Kidney epithelial cell (primary cell): ENCODE results near the gene FAM174C. TPM values are rescaled to one million over a fixed set of nuclear protein-coding genes. Genes with fewer than 3 reads are reported as not detected.

Experiments
- DNase-seq: peaks from one replicate; pipeline ENCODE4 v3.0.0-alpha.2; 2010; ENCODE audit warnings: low read depth
- H3K27me3 ChIP-seq: 2 replicates; pipeline ENCODE4 v1.6.0; 2011; ENCODE audit warnings: low read length; ENCODE audit not compliant: control insufficient read depth, insufficient read depth
- H3K36me3 ChIP-seq: 2 replicates; pipeline ENCODE4 v1.5.1; 2011; ENCODE audit warnings: low read length; ENCODE audit not compliant: control insufficient read depth, insufficient read depth
- H3K4me3 ChIP-seq: 2 replicates; pipeline ENCODE4 v1.5.1; 2011; ENCODE audit warnings: low read depth, mild to moderate bottlenecking, control low read depth, low read length
- CTCF ChIP-seq: IDR thresholded peaks from 2 replicates; pipeline ENCODE4 v1.5.1; 2011; ENCODE audit warnings: mild to moderate bottlenecking, moderate library complexity, low read length, control low read depth, inconsistent platforms; ENCODE audit not compliant: insufficient read depth, poor library complexity, severe bottlenecking
- total RNA-seq: library from RNA; depleted of rRNA; stranded (reverse); fragments of >200 nt; gene quantifications from 2 replicates; pipeline ENCODE4 v1.2.3, GENCODE V29; 2015

The FAM174C gene
- total RNA-seq, 1 donor from 2014 or later = 75.0 TPM

DNA sequence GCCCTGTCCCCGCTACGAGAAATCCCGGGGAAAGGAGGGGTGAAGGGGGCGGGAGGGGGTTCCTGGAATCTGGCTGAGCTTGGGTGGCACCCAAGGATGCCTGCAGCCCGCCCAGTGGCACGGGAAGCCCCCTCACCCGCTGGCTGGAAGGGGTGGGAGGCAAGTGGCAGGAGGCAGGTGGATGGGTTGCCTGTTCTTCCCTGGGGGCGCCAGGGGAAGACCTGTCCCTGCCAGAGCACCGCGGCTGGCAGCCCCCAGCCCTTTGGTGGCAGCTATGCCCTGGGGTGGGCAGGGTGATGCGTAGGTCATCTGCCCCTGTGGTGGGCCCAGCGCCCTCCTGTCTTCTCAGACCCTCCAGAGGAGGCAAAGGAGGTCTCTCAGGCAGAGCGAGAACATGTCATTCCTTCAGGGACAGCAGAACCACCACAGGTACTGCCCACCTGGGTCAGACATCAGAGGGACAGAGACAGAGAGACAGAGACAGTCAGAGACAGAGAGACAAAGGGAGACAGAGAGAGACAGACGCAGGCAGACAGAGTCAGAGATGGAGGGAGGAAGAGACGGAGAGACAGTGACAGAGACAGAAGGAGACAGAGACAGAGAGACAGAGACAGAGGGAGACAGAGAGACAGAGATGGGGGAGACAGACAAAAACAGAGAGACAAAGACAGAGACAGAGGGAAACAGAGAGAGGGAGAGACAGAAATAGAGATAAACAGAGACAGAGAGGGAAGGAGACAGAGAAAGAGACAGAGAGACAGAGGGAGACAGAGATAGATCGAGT, 47.1 kb downstream of the FAM174C start:
- DNase-seq = no peak
- peaks cover 33% of the 10 kb centered on the region for H3K27me3 ChIP-seq
- no peak for TF ChIP-seq CTCF
- H3K36me3 ChIP-seq = no peaks in the 10 kb centered on the region
- no peak overlapping the region for H3K4me3 ChIP-seq

GRCh38 chr19:1324249-1324805, 49.0 kb downstream of the FAM174C start:
- no peak for DNase-seq
- TF ChIP-seq CTCF = no peak
- no peaks in the 10 kb centered on the region for H3K36me3 ChIP-seq
- peaks cover 15% of the 10 kb centered on the region for H3K27me3 ChIP-seq
- H3K4me3 ChIP-seq = no peak overlapping the region

- Histone ChIP-seq H3K27me3 (peaks cover 14% of the 10 kb centered on the region), H3K4me3 (peak overlapping the region; percentile 17), H3K36me3 (no peaks in the 10 kb centered on the region)
- no peak for DNase-seq
- no peak for TF ChIP-seq CTCF
Observed at GRCh38 chr19:1324806-1325567, 49.7 kb downstream of the FAM174C start.

DNA sequence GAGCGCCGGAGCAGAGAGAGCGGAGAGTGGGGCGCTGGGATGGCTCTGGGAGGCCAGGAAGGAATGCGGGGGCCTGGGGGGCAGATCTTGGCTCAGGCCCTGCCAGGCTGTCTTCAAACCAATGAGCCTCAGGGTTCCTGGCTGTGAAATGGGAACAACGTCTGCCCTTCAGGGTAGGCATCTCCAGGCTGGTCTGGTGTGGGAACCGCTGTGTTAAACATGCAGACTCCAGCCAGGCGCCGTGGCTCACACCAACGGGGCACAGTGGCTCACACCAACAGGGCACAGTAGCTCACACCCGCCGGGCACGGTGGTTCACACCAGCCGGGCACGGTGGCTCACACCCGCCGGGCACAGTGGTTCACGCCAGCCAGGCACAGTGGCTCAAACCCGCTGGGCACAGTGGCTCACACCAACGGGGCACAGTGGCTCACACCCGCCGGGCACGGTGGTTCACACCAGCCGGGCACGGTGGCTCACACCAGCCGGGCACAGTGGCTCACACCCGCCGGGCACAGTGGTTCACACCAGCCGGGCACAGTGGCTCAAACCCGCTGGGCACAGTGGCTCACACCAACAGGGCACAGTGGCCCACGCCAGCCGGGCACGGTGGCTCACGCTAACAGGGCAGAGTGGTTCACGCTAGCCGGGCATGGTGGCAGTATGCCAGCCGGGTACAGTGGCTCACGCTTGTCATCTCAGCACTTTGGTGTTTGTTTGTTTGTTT, 50.4 kb downstream of the FAM174C start:
- TF ChIP-seq CTCF = no peak
- Histone ChIP-seq H3K36me3 (no peaks in the 10 kb centered on the region), H3K27me3 (peaks cover 15% of the 10 kb centered on the region), H3K4me3 (no peak overlapping the region)
- DNase-seq = no peak

DNA sequence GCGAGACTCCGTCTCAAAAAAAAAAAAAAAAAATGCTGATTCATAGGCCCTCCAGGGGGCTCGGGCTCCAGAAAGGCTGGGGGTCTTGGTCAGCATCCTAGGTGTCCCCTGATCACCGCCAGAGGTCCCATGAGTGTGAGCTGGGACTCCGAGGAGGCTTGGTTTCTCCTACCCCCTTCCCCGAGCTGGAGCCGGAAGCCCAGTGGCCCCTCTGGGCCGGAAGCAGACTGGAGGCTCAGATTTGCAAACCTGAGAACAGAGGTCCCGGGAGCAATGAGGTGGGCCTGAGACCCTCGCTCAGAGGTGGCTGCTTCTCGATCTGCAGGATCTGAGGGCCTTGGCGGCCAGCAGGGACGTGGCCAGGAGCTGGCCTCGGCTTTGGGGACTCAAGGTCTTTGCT, 51.8 kb downstream of the FAM174C start:
- Histone ChIP-seq H3K27me3 (peaks cover 19% of the 10 kb centered on the region), H3K36me3 (no peaks in the 10 kb centered on the region), H3K4me3 (no peak overlapping the region)
- TF ChIP-seq CTCF = no peak
- DNase-seq = no peak

Other genes with a start within 250 kb of the FAM174C start
- 285 and 314 TPM in 2 replicates for gene CNN2, start 248.9 kb upstream of the FAM174C start, total RNA-seq
- gene ABCA7, start 235.4 kb upstream of the FAM174C start, total RNA-seq = 16.4 and 17.0 TPM in 2 replicates
- 1.4 and 4.2 TPM in 2 replicates for gene ARHGAP45, start 208.4 kb upstream of the FAM174C start, total RNA-seq
- gene POLR2E, start 180.2 kb upstream of the FAM174C start, total RNA-seq = 204 and 267 TPM in 2 replicates
- gene GPX4, start 171.5 kb upstream of the FAM174C start, total RNA-seq = 538 and 611 TPM in 2 replicates
- 48.8 and 56.7 TPM in 2 replicates for gene SBNO2, start 101.3 kb upstream of the FAM174C start, total RNA-seq
- 78.3 and 86.5 TPM in 2 replicates for gene STK11, start 69.8 kb upstream of the FAM174C start, total RNA-seq
- gene CBARP, start 37.5 kb upstream of the FAM174C start, total RNA-seq = 5.1 and 10.5 TPM in 2 replicates
- 55.3 and 69.8 TPM in 2 replicates for gene ATP5F1D, start 33.8 kb upstream of the FAM174C start, total RNA-seq
- 66.8 and 69.4 TPM in 2 replicates for gene MIDN, start 26.9 kb upstream of the FAM174C start, total RNA-seq
- gene CIRBP, start 6.2 kb upstream of the FAM174C start, total RNA-seq = 298 and 403 TPM in 2 replicates
- gene EFNA2, start 10.3 kb downstream of the FAM174C start, total RNA-seq = 3.1 and 5.3 TPM in 2 replicates
- gene NDUFS7, start 108.4 kb downstream of the FAM174C start, total RNA-seq = 165 and 189 TPM in 2 replicates
- 17.5 and 20.3 TPM in 2 replicates for gene GAMT, start 126.0 kb downstream of the FAM174C start, total RNA-seq
- 74.5 and 77.0 TPM in 2 replicates for gene DAZAP1, start 132.1 kb downstream of the FAM174C start, total RNA-seq
- 1,778 and 3,178 TPM in 2 replicates for gene RPS15, start 162.9 kb downstream of the FAM174C start, total RNA-seq
- not detected in 2 replicates for gene APC2, start 174.6 kb downstream of the FAM174C start, total RNA-seq
- 38.8 and 40.0 TPM in 2 replicates for gene C19orf25, start 203.7 kb downstream of the FAM174C start, total RNA-seq
- gene PCSK4, start 214.8 kb downstream of the FAM174C start, total RNA-seq = 1.6 and 5.5 TPM in 2 replicates
- gene REEP6, start 215.7 kb downstream of the FAM174C start, total RNA-seq = 8.7 and 9.7 TPM in 2 replicates
- 0.58 and 1.8 TPM in 2 replicates for gene ADAMTSL5, start 237.5 kb downstream of the FAM174C start, total RNA-seq
- not detected in 2 replicates for gene PLK5, start 248.5 kb downstream of the FAM174C start, total RNA-seq